ENCODE data around the gene ANKRD17.

Gene ANKRD17

DNA sequence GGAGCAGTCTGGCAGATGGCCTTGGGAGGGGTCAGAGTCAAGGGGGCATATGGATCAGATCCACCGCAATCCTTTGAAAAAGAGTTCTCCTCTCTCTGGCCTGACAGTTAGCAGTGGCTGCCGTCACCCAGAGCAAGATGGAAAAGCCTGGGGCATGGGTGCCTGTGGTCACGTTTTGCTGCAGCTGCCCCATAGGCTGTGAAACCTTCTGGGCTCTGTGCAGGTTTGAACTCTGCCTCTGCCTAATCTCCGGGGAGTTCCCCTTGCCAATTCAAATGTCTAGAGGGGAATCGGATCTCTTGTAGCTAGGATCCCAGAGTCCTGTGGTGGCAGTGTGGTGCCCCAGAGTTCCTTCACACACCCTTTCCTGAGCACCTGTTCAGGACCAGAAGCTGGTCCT is 23.4 kb upstream of the ANKRD17 start:
- DNase-seq (ENCODE audit: low read depth, low spot score) = no peak
- no peak overlapping the region for H3K4me3 ChIP-seq (ENCODE audit: low read depth, low read length)
- TF ChIP-seq, protein P1, sequence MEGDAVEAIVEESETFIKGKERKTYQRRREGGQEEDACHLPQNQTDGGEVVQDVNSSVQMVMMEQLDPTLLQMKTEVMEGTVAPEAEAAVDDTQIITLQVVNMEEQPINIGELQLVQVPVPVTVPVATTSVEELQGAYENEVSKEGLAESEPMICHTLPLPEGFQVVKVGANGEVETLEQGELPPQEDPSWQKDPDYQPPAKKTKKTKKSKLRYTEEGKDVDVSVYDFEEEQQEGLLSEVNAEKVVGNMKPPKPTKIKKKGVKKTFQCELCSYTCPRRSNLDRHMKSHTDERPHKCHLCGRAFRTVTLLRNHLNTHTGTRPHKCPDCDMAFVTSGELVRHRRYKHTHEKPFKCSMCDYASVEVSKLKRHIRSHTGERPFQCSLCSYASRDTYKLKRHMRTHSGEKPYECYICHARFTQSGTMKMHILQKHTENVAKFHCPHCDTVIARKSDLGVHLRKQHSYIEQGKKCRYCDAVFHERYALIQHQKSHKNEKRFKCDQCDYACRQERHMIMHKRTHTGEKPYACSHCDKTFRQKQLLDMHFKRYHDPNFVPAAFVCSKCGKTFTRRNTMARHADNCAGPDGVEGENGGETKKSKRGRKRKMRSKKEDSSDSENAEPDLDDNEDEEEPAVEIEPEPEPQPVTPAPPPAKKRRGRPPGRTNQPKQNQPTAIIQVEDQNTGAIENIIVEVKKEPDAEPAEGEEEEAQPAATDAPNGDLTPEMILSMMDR (IDR thresholded peaks at IDR 0.05; ENCODE audit: insufficient read depth, low read length, missing control alignments) = no peak
- POLR2A ChIA-PET = no interaction called here
- CTCF ChIA-PET = no interaction called here

DNA sequence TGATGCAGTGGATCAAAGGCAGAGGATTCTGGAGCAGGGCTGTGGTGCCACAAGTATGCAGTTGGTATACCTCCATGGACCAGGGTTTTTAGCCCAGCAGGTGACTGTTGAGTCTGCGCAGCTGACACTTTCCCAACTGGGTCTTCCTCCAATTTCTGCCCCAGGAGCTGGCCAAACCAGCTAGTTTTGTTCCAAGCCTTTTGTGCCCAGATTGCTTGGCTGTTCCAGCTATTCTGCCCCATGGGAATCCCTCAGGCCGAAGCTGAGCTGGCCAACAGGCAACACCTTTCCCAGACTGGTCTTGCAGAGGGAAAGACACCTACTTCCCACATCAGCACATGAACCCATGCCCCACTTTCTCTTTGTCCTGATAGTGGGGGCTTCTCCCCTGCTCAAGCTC is 22.8 kb upstream of the ANKRD17 start:
- no peak overlapping the region for H3K4me3 ChIP-seq (ENCODE audit: low read depth, low read length)
- TF ChIP-seq, protein P1 (IDR thresholded peaks at IDR 0.05; ENCODE audit: insufficient read depth, low read length, missing control alignments) = no peak
- POLR2A ChIA-PET = no interaction called here
- DNase-seq (ENCODE audit: low read depth, low spot score) = no peak
- CTCF ChIA-PET = no interaction called here

DNA sequence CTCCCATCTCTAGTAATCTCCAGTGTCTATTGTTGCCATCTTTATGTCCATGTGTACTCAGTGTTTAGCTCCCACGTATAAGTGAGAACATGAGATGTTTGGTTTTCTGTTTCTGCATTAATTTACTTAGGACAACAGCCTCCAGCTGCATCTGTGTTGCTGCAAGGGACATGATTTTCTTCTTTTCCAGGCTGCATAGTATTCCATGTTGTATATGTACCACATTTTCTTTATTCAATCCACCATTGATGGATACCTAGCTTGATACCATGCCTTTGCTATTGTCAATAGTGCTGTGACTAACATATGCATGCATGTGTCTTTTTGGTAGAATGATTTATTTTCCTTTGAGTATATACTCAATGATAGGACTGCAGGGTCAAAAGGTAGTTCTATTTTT is 18.6 kb upstream of the ANKRD17 start:
- POLR2A ChIA-PET = no interaction called here
- no peak overlapping the region for H3K4me3 ChIP-seq (ENCODE audit: low read depth, low read length)
- no peak for DNase-seq (ENCODE audit: low read depth, low spot score)
- TF ChIP-seq, protein P1 (IDR thresholded peaks at IDR 0.05; ENCODE audit: insufficient read depth, low read length, missing control alignments) = no peak
- CTCF ChIA-PET = no interaction called here

DNA sequence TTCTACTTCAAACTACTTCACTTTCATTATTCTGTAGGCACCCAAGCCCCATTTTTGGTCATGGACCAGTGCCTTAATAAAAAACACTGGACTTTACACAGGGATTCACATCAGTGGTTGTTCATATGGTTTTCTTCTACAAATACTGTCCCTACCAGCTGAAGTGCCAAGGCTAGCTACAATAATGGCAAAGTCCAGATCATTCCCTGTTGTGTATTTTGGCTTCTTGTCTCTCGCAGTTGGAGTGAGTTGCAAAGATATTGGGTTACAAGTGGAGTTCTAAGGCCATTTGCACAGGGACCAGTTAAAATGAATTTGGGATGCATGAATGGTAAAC is 16.7 kb upstream of the ANKRD17 start:
- TF ChIP-seq, protein P1 (IDR thresholded peaks at IDR 0.05; ENCODE audit: insufficient read depth, low read length, missing control alignments) = no peak
- ChIA-PET POLR2A (interaction anchor here (0.6 kb wide), 1 partner anchor 835 kb away, joined by 3 read pairs; no protein-coding TSS in a partner anchor), CTCF (no interaction called here)
- no peak overlapping the region for H3K4me3 ChIP-seq (ENCODE audit: low read depth, low read length)
- no peak for DNase-seq (ENCODE audit: low read depth, low spot score)

DNA sequence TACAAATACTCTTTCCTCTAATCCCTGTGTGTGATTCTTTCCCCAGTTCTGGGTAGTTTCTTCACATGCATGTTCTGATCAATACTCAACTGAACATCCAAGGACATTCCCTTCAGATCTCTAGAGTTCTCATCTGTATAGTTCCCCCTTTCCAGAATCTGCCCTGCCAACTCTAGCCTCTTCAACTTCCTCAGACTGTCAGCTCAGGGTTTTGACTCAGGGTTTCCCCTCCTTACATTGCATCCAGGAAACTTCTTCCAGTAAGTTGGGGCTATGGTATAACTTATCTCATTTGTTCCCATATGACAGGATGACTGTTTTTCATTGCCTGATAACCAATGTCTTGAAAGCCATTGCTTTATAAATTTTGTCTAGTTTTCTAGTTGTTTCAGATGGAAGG is 14.2 kb upstream of the ANKRD17 start:
- POLR2A ChIA-PET = no interaction called here

DNA sequence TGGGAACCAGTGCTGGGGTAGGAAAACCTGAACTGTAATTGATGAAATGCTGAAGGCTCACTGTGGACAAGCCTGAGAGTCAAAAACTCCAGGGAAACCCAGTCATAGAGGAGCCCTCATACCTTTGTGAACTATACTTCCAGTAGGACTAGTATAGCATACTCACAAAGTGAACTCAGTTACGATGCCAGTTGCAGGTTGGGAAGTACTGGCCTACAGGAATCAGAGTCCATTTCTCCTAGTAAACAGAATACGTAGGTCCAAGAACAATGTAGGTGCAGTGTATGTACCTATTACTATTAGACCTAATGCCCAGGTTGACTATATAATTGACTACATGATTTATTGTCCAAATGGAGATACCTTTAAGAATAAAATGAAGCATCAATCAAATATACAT is 8.5 kb upstream of the ANKRD17 start:
- CTCF ChIA-PET = interaction anchor here (0.9 kb wide), 1 partner anchor 197 kb away, joined by 3 read pairs; no protein-coding TSS in a partner anchor
- no peak overlapping the region for H3K4me3 ChIP-seq (ENCODE audit: low read depth, low read length)
- DNase-seq (ENCODE audit: low read depth, low spot score) = no peak
- POLR2A ChIA-PET = no interaction called here
- TF ChIP-seq, protein P1 (IDR thresholded peaks at IDR 0.05; ENCODE audit: insufficient read depth, low read length, missing control alignments) = no peak

More for the DNA sequence above, 14.2 kb upstream of the ANKRD17 start:
- no peak for DNase-seq (ENCODE audit: low read depth, low spot score)
- TF ChIP-seq, protein P1 (IDR thresholded peaks at IDR 0.05; ENCODE audit: insufficient read depth, low read length, missing control alignments) = no peak
- no peak overlapping the region for H3K4me3 ChIP-seq (ENCODE audit: low read depth, low read length)
- CTCF ChIA-PET = interaction anchor here (0.9 kb wide), 1 partner anchor 15 kb away, joined by 3 read pairs; no protein-coding TSS in a partner anchor
